GM19193 (cell line): Measurements from ENCODE around the gene CRKL.

ENCODE experiments used
- POLR2A ChIP-seq: IDR thresholded peaks from 4 replicates; pipeline ENCODE4 v1.6.1; 2011; ENCODE audit not compliant: insufficient read depth, insufficient read length; ENCODE audit errors: extremely low read depth

The CRKL gene, protein sequence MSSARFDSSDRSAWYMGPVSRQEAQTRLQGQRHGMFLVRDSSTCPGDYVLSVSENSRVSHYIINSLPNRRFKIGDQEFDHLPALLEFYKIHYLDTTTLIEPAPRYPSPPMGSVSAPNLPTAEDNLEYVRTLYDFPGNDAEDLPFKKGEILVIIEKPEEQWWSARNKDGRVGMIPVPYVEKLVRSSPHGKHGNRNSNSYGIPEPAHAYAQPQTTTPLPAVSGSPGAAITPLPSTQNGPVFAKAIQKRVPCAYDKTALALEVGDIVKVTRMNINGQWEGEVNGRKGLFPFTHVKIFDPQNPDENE

GRCh38 chr22:20916916-20917810 is at the start of gene CRKL:
TSS of gene CRKL (plus strand) at chr22:20917407. CDS start at chr22:20917935, 528 bp downstream.
- peak; percentile 76 for TF ChIP-seq POLR2A

GRCh38 chr22:20868025-20868962 is 48.9 kb upstream of the CRKL start:
- TF ChIP-seq POLR2A = no peak

DNA sequence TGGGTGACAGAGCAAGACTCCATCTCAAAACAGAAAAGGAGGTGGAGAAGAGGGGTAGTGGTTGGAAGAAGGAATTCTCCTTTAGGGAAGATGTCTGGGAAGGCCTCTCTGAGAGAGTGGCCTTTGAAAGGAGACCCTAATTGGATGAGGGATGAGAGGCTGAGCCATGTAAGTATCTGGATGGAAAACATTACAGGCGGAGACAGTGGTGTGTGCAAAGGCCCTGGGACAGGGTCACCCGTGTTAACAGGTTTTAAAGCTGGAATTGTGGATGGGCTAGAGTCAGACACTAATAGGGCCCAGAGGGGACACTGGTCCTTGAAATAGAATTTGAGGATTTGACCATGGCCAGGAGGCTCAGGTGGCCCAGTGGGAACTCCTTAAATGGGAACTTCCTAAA is 48.0 kb upstream of the CRKL start:
- TF ChIP-seq POLR2A = no peak

GRCh38 chr22:20873214-20873613 is 44.0 kb upstream of the CRKL start:
- TF ChIP-seq POLR2A = no peak

- TF ChIP-seq POLR2A = no peak
Observed at GRCh38 chr22:20875296-20875695, 41.9 kb upstream of the CRKL start.

DNA sequence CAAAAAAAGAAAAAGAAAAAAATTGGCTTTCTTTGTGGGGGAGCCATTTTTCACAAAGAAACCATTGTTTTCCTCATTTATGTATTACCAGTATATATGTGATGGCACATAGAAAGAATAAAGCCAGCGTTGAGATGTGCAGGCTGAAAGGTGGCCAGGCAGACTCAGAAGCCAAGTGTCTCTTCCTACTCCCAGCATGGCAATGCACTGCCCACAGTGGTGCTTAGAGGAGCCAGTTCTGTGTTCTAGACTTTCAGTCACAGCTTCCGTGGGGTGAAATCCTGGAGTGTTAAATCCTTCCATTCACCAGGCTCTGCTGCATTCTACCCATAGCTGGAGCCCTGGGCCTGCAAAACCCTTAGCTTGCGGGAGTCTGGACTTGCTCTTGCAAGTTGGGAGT is 39.5 kb upstream of the CRKL start:
- no peak for TF ChIP-seq POLR2A

- TF ChIP-seq POLR2A = no peak
Observed at GRCh38 chr22:20881231-20881630, 36.0 kb upstream of the CRKL start.

DNA sequence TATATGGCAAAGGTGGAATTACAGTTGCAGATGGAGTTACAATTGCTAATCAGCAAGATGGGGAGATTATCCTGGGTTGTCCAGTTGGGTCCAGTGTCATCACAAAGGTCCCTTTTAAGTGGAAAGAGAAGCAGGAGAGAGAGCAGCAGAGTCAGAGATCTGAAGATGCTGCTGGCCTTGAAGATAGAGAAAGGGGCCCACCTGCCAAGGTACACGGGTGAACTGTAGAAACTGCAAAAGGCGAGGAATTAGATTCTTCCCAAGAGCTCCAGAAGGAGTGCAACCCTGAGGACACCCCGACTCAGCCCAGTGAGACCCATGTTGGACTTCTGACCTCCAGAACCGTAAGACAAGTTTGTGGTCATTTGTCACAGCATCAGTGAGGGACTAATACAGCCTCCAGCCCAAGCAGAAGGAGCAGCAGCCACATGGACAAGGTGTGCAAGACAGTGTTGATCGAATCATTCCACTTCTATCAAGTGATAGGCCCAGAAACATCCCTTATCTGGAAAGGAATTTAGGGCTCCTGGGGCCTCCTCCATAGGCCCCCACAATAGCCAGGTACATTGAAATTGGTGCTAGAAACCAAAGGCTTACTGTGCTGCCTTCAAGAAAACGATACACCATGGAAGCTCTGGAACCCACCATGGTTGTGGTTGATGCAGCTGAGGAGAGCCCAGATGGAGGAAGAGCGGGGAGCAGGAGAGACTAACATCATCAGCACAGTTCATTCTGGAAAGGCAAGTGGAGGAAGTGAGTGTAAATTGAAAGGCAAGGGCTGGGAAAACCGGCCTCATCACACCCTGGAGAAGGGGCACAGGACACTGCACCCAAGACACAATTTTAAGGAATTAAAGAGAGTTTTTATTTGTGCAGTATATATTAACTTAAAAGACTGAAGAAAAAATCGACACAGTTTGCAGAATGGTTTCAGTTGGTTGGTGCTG is 35.1 kb upstream of the CRKL start:
- no peak for TF ChIP-seq POLR2A

- TF ChIP-seq POLR2A = no peak
Observed at GRCh38 chr22:20882855-20883254, 34.4 kb upstream of the CRKL start.

DNA sequence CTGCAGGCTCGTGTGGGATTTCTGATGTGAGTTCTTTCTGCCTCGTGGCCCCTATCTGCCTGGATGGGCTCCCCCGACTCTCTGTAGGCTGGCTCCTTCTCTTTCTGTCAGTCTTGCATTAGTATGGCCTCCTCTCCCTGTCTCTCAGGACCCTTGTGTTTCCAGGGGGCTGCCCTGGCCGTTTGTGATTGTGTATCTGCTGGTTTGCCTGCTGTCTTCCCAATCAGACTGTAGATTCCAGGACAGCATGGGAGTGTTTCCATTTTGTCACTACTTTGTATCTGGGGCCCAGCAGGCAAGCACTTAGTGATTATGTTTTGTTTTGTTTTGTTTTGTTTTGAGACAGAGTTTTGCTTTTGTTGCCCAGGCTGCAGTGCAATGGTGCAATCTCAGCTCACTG is 32.8 kb upstream of the CRKL start:
- TF ChIP-seq POLR2A = no peak

- no peak for TF ChIP-seq POLR2A
Observed at GRCh38 chr22:20885017-20885556, 32.1 kb upstream of the CRKL start.

DNA sequence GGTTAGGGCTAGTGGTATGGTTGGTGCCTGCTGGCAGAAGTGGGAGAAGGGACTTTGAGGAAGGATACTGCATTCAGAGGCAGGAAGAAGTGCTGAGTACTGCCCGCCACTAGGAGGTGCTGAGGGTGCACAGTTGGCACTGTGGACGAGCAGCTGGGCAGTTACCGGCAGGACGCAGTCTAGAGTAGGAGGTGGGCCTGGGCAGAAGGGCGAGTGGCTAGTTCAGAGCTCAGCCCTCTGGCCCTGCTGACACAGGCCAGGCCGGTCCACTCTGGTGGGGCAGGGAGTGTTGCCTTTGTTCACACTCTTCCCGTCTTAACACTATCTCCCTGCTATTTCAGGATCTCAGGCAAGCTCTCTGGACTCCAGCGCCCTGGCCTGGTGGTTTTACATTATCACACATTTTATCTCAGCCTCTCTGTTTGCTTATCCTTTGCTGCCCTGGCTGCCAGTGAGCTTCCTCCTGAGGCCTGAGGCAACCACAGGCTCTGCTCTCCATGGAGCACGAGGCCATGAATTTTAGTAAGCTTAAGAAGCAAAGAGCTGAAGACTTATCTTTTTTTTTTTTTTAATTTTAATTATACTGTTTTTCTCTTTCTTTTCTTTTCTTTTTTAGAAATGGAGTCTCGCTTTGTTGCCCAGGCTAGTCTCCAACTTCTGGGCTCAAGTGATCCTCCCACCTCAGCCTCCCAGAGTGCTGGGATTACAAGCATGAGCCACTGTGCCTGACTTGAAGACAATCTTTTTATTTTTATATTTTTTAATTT is 31.5 kb upstream of the CRKL start:
- TF ChIP-seq POLR2A = no peak

- TF ChIP-seq POLR2A = no peak
Observed at GRCh38 chr22:20887375-20887774, 29.8 kb upstream of the CRKL start.

DNA sequence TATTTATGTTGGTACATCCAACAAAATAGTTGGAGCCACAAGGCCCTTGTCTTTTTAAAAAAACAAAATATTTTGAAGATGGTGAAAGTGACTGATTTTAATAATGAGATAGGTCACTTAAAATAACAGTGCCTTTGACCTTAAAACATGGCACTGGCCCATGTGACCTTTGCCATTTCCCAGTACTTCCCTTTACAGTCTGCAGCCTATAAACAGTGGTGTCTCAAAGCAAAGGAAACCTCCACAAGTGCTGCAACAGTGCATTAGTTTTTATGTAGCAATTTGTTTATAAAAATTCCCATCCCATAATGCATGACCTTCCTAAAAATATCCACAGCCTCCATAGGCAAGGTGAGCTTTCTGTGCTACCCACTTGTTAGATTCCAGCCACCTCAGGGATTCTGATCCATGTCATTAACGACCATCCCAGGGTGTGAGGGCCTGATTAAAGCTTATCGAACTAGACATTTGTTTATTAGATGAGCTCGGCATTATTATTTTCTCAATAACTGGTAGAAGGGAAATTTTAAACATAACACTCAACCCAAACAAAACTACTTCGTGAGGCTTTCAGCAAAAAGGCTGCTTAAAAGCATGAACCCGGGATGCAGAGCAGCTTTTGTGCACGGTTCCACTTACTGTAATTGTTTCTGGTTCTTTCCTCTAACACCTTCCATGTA is 28.0 kb upstream of the CRKL start:
- TF ChIP-seq POLR2A = no peak
